ENCODE measurements around the gene TEX9.

The TEX9 gene

GRCh38 chr15:56459096-56459495, 93.9 kb downstream of the TEX9 start:
- DNase-seq, result no peak

DNA sequence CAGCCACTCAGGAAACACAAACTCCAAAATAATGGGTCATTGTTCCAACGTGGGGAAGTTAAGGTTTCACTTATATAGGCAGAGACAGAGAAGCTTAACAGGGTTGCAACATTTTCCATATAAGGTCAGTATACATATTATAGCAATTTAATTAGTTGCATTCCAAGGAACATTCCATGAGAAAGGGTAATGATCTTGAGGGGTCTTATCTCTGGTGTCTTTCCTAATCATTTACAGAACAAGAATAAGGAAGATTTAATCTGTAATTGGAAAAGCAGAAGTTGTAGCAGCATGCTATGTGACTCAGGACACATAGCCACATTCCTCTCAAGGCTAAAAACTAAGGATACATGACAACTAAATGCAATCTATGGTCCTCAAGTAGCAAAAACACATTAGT, 94.8 kb downstream of the TEX9 start:
- DNase-seq, result no peak

- no peak for DNase-seq
Measured at GRCh38 chr15:56460947-56461346, 95.7 kb downstream of the TEX9 start.

DNA sequence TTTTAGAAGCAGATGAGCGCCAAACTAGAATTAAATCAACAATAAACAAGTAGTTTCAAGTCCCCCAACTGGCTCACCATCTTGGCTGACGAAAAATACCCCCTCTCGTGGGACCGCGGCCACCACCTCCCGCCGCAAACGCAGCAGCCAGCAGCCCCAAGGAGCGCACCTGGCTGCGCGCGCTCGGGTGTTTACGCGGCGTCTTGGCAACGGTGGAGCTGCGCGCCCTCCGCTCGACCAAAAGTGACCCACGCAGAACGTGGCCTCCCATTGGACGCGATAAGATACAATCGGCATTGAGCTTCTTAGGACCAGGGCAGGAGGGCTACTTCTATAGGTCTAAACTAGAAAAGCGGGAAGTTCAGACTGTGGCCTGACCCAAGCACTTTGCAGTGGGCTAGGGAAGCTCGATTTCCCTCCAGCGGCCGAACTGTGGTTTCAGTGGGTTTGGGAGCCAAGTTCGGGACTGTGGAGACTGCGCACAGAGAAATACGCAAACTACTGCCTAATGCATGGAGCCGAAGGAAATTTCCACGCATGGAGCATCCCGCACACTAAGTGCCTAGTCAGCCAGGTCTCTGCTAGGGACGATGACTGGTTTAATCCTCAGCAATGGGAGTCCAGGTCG, 99.8 kb downstream of the TEX9 start, which contains the start of gene MNS1:
Gene MNS1, minus strand, starts transcription at position 245 of the 628 bp plus-strand sequence. Its CDS starts 165 bp downstream, at position 80.
- DNase-seq, result peak; percentile 97

DNA sequence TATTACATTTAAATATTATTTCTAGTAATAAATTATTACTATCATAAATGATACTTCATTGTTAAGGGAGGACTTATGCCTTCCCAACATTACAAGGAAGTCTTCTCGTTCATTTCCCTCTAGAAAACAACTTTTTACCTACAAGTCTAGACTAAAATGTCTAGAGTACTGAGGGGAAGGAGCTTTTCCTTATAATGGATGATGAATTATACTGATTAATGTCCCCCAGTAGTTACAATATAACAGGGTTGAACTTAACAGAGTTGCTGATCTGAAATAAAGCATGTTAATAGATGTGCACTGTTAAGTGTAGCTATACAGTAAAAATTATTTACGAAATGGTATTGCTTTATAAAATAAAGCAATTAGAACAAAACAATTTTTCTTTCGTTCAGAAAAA, 102.4 kb downstream of the TEX9 start:
- DNase-seq, result no peak

- DNase-seq, result no peak
Measured at GRCh38 chr15:56468401-56468800, 103.2 kb downstream of the TEX9 start.

DNA sequence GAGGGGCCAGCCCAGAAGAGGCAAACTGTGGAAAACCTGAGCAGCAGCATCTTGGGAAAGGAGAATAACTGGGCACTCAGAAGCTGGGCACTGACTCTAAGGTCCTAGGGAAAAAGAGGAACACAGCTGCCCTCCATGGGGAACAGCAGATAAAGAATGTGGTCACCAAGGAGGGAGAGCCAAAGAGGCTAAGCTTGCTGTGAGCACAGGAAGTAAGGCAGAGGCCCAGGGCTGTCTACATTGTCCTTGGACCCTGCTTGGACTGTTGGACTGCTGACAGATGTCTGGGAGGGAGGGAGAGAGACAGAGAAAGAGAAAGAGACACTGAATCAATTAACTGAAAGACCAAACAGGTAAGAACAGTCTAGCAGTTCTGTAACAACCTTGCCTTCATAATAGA, 104.3 kb downstream of the TEX9 start:
- no peak for DNase-seq

DNA sequence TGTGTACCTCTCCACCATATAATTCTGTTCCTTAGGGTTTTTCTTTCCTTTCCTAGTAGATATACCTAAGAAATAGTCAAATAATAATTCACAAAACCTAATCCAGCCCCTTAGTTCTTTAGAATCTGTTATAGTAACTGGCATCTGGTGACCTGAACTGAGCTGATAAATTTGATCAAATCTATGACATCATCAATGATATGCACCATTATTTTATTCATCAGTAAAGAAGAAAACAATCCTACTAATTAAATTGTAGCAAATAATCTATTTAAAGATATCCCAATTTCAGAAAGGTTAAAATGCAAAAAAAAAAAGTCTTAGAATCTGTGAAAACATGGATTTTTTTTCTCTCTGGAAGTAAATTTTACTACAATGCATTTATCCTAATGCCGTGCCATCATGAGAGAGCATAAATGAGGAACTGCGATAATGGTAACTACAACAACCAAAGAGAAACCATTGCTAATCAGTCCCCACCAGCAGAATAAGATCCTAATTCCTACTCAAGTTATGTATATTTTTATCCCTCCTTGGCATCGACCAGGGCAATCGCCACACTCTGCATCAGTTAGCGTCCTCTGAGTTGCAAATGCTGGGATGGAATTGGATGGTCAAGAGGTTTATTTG, 106.3 kb downstream of the TEX9 start:
- no peak for DNase-seq

- DNase-seq, result no peak
Measured at GRCh38 chr15:56472278-56472677, 107.1 kb downstream of the TEX9 start.

DNA sequence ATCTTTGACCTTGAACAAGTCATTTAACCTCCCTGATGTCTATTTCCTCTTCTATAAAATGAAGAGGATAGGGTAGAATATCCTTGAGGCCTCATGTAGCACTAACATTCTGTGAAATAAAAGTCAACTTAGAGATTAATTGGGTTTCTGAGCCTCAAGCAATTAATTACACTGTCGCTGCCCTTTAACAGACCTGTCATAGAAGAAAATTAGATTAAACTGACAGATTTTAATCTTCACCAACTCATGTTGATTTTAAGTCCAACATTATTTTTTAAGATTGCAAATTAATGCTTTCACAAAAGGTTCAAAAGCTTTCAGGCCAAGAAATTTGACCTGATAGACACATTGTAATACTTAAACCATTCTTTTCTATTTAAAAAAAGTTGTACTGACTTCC, 107.8 kb downstream of the TEX9 start:
- no peak for DNase-seq

DNA sequence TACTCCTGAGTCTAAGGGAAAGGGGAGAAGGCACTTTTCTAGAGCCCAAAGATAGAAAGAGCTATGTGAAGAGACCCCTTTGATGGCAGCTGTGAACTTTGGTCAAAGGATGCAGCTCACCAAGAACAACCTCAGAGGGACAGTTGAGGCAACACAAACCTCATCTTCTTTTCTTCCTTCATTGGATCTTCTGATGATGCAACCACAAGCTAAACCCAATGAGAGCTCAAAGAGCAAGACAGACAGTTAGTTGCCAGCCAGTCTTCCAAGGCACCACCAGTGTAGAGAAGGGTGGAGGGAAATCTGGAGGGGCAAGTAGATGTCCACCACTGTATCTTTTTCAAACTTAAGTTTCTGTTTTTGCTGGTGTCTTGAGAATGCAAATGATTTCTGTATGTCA, 110.1 kb downstream of the TEX9 start:
- DNase-seq, result no peak
